ENCODE data around the gene PNLDC1. TPM values are rescaled to one million over a fixed set of nuclear protein-coding genes. Genes with fewer than 3 reads are reported as not detected.
"Not testable (repeated sequence)": the region's sequence is repeated elsewhere in the genome, so short reads cannot be mapped to it uniquely, and the experiment has no call there.

PNLDC1 gene
- total and polyA plus RNA-seq, 7 donors, result 0.09 to 0.49 (median 0.17) TPM; not detected in 2

DNA sequence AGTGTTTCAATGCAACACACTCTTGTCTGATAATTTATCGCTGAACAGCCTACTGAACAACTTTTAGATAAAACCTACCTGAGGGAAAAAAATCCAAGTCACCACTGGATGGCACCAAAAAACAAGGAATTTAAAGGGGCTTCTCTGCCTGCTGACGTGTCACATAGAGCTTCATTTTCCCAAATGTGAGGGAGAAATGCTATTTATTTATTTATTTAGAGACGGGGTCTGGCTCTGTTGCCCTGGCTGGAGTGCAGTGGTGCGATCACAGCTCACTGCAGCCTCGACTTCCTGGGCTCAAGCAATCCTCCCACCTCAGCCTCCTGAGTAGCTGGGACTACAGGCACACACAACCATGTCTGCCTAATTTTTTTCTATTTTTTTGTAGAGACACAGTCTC lies 63.3 kb downstream of the PNLDC1 start:
- not testable (repeated sequence) for DNase-seq; H3K36me3 ChIP-seq (ENCODE audit: insufficient read depth in 1 of 2, low read depth in 1 of 2); H3K4me1 ChIP-seq; H3K4me3 ChIP-seq; H3K27ac ChIP-seq; H3K27me3 ChIP-seq (ENCODE audit: insufficient read depth in 3 of 3, low read length in 2 of 3); H3K9me3 ChIP-seq
- TF ChIP-seq CTCF (IDR thresholded peaks at IDR 0.05), result peak; percentile 60
- intact Hi-C loops (cut with DNase I), result loop anchor here (2.0 to 10.0 kb wide), 6 partner anchors 77 to 671 kb away; no protein-coding TSS in a partner anchor
- WGBS, 3 donors, result 21 to 23% (median 22%) methylated on average over 5 of the region's 5 CpGs
- ATAC-seq, result peak; percentile 63 to 87 (median 70)

DNA sequence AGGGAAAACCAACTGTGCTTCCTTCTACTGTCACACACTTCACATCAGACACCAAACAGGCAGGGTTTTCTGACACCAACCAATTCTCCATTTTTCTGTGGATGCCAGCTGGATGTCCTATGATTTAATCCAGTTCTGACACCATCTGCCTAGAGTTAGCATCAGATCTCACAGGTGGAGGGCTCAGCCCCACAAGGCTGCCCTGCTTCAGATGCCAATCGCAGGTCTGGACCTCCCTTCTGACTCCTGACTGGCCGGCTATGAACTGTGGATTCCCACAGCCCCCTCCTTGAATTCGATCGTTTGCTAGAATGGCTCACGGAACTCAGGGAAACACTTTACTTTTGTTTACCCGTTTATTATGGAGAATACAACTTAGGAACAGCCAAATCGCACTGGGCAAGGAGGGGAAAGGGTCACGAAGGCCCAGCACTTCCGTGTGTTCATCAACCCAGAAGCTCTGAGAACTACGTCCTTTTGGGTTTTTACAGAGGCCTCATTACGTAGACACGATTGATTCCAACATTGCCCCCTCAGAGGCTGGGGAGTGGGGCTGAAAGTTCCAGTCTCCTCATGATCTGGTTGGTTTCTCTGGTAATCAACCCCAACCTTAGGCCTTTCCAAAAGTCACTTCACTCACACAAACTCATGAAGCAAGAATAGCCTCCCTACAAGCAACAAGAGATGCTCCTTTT lies 65.3 kb downstream of the PNLDC1 start:
- TF ChIP-seq CTCF (IDR thresholded peaks at IDR 0.05), result no peak
- Histone ChIP-seq H3K4me1 (no peaks in the 10 kb centered on the region), H3K36me3 (ENCODE audit: insufficient read depth in 1 of 2, low read depth in 1 of 2) (no peaks in the 10 kb centered on the region), H3K27ac (no peak overlapping the region), H3K27me3 (ENCODE audit: insufficient read depth in 3 of 3, low read length in 2 of 3) (no peaks in the 10 kb centered on the region), H3K4me3 (no peak overlapping the region), H3K9me3 (no peaks in the 10 kb centered on the region)
- intact Hi-C loops (cut with DNase I), result loop anchor here (5.0 to 10.0 kb wide), 5 partner anchors 179 to 669 kb away; no protein-coding TSS in a partner anchor
- DNase-seq, result no peak
- ATAC-seq, result no peak
- WGBS, 3 donors, result 81 to 83% (median 83%) methylated on average over 12 of the region's 12 CpGs

DNA sequence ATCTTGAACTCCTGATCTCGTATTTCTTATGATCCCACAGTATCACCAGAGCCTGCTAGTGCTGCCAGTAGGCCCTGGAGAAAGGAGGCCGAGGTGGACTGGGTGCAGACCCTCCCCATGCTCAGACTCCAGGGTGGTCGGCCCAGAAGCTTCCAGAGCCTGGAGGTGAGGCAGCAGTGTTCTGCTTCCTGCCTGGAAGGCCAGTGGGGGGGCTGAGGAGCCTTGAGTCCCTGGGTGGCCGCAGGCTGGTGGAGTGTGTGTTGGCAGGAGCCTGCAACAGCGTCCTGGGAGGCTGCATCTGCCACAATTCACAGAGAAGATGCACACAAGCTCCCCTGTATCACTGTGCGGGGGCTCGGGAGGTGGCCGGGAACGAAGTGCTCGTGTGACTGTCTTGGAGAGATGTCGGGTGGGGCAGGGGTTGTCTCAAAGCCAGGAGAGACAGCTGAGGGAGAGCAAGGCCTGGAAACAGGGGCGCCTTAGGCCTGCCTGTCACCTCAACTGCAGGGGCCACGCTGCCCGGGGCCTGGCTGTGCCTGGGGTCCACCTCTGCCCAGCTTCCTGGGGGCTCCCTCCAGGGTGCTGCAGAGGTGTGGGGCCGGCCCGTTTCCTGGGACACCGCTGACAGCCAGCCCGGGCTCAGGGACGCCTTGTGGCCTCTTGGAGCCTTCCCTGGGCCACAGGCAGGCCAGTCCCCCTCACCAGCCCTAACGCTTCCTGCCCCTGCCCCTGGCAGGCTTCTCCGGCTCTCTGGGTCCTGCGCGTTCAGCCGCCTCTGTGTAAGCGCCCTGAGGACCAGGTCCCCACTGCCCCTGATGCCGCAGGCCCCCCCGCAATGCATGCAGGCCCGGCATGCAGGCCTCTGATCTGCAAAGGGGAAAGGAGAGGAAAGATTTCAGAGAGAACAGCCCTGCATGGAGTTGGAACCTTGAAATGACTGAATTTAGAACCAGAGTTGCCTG lies 66.5 kb downstream of the PNLDC1 start:
- ATAC-seq, result no peak
- Histone ChIP-seq H3K27me3 (ENCODE audit: insufficient read depth in 3 of 3, low read length in 2 of 3) (no peaks in the 10 kb centered on the region), H3K36me3 (ENCODE audit: insufficient read depth in 1 of 2, low read depth in 1 of 2) (no peaks in the 10 kb centered on the region), H3K4me1 (no peaks in the 10 kb centered on the region), H3K9me3 (no peaks in the 10 kb centered on the region), H3K27ac (no peak overlapping the region), H3K4me3 (no peak overlapping the region)
- TF ChIP-seq CTCF (IDR thresholded peaks at IDR 0.05), result no peak
- intact Hi-C loops (cut with DNase I), result loop anchor here (5.0 to 10.0 kb wide), 5 partner anchors 178 to 668 kb away; no protein-coding TSS in a partner anchor
- no peak for DNase-seq
- WGBS, 3 donors, result 82 to 88% (median 88%) methylated on average over 26 to 28 of the region's 28 CpGs

Other genes starting within 250 kb of the PNLDC1 start
- 1,000 to 10,000 TPM in 3 of 4 donors, 100 to 1,000 TPM in 1; 573 to 7,738 (median 3,937) TPM for gene SOD2, start 107.0 kb upstream of the PNLDC1 start, total RNA-seq
- gene SOD2, start 107.0 kb upstream of the PNLDC1 start, polyA plus RNA-seq, result over 10,000 TPM in 1 of 3 donors, 1,000 to 10,000 TPM in 2; 5,251 to 11,097 (median 6,044) TPM
- gene WTAP, start 72.8 kb upstream of the PNLDC1 start, total RNA-seq, result 100 to 1,000 TPM in 3 of 4 donors, 10 to 100 TPM in 1; 51.8 to 199 (median 107) TPM
- 100 to 1,000 TPM; 131 to 284 (median 265) TPM for gene WTAP, start 72.8 kb upstream of the PNLDC1 start, polyA plus RNA-seq
- 1 to 10 TPM; 2.1 to 3.0 (median 2.6) TPM for gene ACAT2, start 38.2 kb upstream of the PNLDC1 start, total RNA-seq
- gene ACAT2, start 38.2 kb upstream of the PNLDC1 start, polyA plus RNA-seq, result 1 to 10 TPM; 1.8 to 3.0 (median 2.3) TPM
- 100 to 1,000 TPM; 156 to 228 (median 193) TPM for gene TCP1, start 10.7 kb upstream of the PNLDC1 start, total RNA-seq
- 100 to 1,000 TPM; 153 to 307 (median 277) TPM for gene TCP1, start 10.7 kb upstream of the PNLDC1 start, polyA plus RNA-seq
- gene MRPL18, start 9.8 kb upstream of the PNLDC1 start, total RNA-seq, result 10 to 100 TPM; 45.0 to 71.9 (median 60.1) TPM
- gene MRPL18, start 9.8 kb upstream of the PNLDC1 start, polyA plus RNA-seq, result 100 to 1,000 TPM in 2 of 3 donors, 10 to 100 TPM in 1; 98.7 to 149 (median 145) TPM
- not detected for gene MAS1, start 90.7 kb downstream of the PNLDC1 start, total RNA-seq
- gene MAS1, start 90.7 kb downstream of the PNLDC1 start, polyA plus RNA-seq, result not detected
- 100 to 1,000 TPM; 113 to 167 (median 157) TPM for gene IGF2R, start 168.8 kb downstream of the PNLDC1 start, total RNA-seq
- gene IGF2R, start 168.8 kb downstream of the PNLDC1 start, polyA plus RNA-seq, result 10 to 100 TPM; 40.1 to 91.0 (median 48.4) TPM

Data from psoas muscle (tissue), 8 donors.